Astrocyte (in vitro differentiated cells and primary cell): Measurements from ENCODE around the gene COL12A1.

Experiments used
- EZH2 ChIP-seq: IDR thresholded peaks from 2 replicates; pipeline ENCODE4 v1.6.1; 2012; ENCODE audit warnings: mild to moderate bottlenecking, low read length, inconsistent platforms; ENCODE audit not compliant: insufficient read depth
- TF ChIP-seq, protein P1 (sequence below): IDR thresholded peaks from 2 replicates; pipeline ENCODE4 v1.5.1; 2011; ENCODE audit warnings: low read depth, mild to moderate bottlenecking, inconsistent platforms, low read length, moderate library complexity; ENCODE audit not compliant: insufficient read depth

DNA sequence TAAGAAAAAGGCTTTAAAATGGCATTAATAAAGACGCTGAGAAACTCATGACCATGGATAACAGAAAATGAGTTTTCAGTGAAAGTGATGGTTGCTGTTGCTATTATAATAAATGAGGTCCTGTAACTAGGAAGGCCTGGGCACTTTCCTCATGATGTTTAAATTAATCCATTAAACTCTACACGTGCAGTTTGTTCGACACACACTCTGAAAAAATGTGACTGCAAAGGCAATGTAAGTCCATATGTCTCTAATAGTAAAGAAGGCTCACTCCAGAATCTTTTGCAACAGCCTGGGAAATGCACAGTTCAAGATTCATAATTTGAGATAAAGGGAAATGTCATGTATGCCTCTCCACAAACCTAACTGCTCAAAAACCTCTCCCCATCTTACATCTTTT lies 153.4 kb downstream of the COL12A1 start:
- TF ChIP-seq, protein P1, sequence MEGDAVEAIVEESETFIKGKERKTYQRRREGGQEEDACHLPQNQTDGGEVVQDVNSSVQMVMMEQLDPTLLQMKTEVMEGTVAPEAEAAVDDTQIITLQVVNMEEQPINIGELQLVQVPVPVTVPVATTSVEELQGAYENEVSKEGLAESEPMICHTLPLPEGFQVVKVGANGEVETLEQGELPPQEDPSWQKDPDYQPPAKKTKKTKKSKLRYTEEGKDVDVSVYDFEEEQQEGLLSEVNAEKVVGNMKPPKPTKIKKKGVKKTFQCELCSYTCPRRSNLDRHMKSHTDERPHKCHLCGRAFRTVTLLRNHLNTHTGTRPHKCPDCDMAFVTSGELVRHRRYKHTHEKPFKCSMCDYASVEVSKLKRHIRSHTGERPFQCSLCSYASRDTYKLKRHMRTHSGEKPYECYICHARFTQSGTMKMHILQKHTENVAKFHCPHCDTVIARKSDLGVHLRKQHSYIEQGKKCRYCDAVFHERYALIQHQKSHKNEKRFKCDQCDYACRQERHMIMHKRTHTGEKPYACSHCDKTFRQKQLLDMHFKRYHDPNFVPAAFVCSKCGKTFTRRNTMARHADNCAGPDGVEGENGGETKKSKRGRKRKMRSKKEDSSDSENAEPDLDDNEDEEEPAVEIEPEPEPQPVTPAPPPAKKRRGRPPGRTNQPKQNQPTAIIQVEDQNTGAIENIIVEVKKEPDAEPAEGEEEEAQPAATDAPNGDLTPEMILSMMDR: no peak
- TF ChIP-seq EZH2: no peak
